ENCODE results near the gene HSP90AB1. TPM values are rescaled to one million over a fixed set of nuclear protein-coding genes. Genes with fewer than 3 reads are reported as not detected.
A peak's percentile ranks its signal among the peaks of the same experiment; 100 is the strongest.

HSP90AB1 gene
- total RNA-seq, 1 experiment from 2014 or later, result 1,986 TPM

DNA sequence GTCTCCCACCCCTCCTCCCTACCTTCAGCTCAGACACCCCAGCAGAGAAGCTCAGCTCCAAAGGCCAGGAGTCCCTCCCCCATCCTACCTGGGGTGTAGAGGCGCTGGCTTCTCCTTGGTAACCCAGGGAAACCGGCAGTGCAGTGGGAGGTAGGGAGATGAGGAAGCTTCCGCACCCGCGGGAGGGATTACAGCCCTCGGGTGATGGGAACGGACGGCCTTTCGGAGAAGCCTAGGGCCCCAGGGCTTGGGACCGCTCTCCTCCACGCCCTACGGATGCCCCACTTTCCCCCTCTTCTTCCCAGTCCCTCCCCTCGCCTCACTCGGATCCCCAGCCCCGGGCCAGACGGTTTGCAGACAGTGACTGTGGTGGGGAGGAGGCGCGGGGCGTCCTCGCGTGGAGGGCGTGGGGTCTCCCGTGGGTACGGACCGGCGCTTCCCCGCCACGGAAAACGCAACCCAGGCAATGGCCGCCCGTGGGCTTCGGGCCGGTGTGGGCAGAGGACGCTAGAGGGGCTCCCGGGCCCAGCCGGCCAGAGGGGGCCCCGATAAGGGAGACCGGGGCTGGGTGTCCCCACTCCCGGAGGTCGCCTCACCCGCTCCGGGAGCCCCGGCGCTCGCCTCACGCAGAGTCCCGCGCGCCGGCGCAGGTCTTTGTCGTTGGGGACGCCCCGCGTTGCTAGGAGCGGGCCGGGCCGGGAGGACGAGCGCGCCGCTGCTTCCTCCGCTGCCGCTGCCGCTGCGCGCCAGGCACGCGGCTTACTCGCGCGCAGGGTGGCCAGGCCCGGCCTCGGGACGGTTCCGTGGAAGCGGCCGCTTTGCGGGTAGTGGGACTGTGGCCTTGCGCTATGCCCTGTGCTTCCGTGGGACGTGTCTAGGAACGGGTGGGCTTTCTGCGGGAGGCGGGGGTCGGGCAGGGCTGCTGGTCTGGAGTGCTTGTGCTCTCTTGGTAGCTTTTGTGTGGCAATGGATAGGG, 50.5 kb downstream of the HSP90AB1 start:
- Histone ChIP-seq H4K91ac (ENCODE audit: insufficient read length, low read depth, low read length) (no peak overlapping the region), H3T11ph (ENCODE audit: low read length) (no peak overlapping the region), H3K9me3 (ENCODE audit: control insufficient read depth, low read depth, low read length) (no peaks in the 10 kb centered on the region), H3K79me2 (ENCODE audit: insufficient read depth, low read length) (no peaks in the 10 kb centered on the region), H3K18ac (ENCODE audit: insufficient read length, low read depth, low read length) (no peak overlapping the region), H2AFZ (ENCODE audit: low read length) (no peak overlapping the region), H3K9ac (ENCODE audit: extremely low read depth, insufficient read length, low read length) (no peak overlapping the region), H3K56ac (ENCODE audit: insufficient read length, low read depth, low read length) (no peak overlapping the region), H2BK120ac (ENCODE audit: low read depth, low read length, poor library complexity, severe bottlenecking) (no peak overlapping the region), H3K23me2 (ENCODE audit: insufficient read length, low read depth, low read length, poor library complexity, severe bottlenecking) (peaks cover 10% of the 10 kb centered on the region), H4K8ac (replicated peaks; ENCODE audit: insufficient read length, low read depth, low read length) (no peak overlapping the region), H2BK20ac (ENCODE audit: low read depth, low read length, poor library complexity, severe bottlenecking) (no peak overlapping the region), H3K79me1 (ENCODE audit: insufficient read depth, low read depth, low read length, poor library complexity, severe bottlenecking) (no peaks in the 10 kb centered on the region), H2BK15ac (ENCODE audit: low read depth, low read length) (no peak overlapping the region), H3K14ac (ENCODE audit: insufficient read depth, low read length) (peak overlapping the region; percentile 21; the same call in 1 of the 2 replicates), H3K27me3 (ENCODE audit: insufficient read depth, low read length) (no peaks in the 10 kb centered on the region; the same call in 1 of the 2 replicates), H2AK5ac (ENCODE audit: insufficient read length, low read length) (no peak overlapping the region), H2BK12ac (ENCODE audit: insufficient read length, low read depth, low read length) (no peak overlapping the region), H3K4me2 (ENCODE audit: insufficient read depth, insufficient read length, low read length) (peak overlapping the region; percentile 89), H3K27ac (ENCODE audit: insufficient read length, low read depth, low read length) (no peak overlapping the region), H3K23ac (ENCODE audit: insufficient read length, low read depth, low read length) (no peak overlapping the region), H3K4ac (ENCODE audit: low read depth, low read length) (no peak overlapping the region), H4K5ac (ENCODE audit: insufficient read length, low read depth, low read length) (no peak overlapping the region), H4K20me1 (ENCODE audit: control insufficient read depth, insufficient read depth, insufficient read length) (no peaks in the 10 kb centered on the region), H2BK5ac (ENCODE audit: insufficient read length, low read length) (no peak overlapping the region), H3K4me1 (ENCODE audit: insufficient read depth, low read length) (no peaks in the 10 kb centered on the region)
- TF ChIP-seq, protein P1, sequence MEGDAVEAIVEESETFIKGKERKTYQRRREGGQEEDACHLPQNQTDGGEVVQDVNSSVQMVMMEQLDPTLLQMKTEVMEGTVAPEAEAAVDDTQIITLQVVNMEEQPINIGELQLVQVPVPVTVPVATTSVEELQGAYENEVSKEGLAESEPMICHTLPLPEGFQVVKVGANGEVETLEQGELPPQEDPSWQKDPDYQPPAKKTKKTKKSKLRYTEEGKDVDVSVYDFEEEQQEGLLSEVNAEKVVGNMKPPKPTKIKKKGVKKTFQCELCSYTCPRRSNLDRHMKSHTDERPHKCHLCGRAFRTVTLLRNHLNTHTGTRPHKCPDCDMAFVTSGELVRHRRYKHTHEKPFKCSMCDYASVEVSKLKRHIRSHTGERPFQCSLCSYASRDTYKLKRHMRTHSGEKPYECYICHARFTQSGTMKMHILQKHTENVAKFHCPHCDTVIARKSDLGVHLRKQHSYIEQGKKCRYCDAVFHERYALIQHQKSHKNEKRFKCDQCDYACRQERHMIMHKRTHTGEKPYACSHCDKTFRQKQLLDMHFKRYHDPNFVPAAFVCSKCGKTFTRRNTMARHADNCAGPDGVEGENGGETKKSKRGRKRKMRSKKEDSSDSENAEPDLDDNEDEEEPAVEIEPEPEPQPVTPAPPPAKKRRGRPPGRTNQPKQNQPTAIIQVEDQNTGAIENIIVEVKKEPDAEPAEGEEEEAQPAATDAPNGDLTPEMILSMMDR (conservative IDR thresholded peaks at IDR 0.05), result no peak
- Mint-ChIP-seq H3K27me3 (ENCODE audit: low read depth) (peaks cover 48% of the 10 kb centered on the region), H3K9me3 (no peaks in the 10 kb centered on the region), H3K4me1 (peaks cover 13 to 14% of the 10 kb centered on the region in 2 experiments), H3K27ac (peak overlapping the region in 1 of 3 experiments; percentile 52; a peak in 1 of 7 replicates), H3K4me3 (peak overlapping the region; percentile 65 to 83), H3K36me3 (ENCODE audit: insufficient read depth in 1 of 3, low read depth in 3 of 3) (peaks cover 21 to 32% (median 25%) of the 10 kb centered on the region in 3 experiments; a peak in 6 of 7 replicates)
- DNase-seq, result peak; percentile 56
- no CpG with 5 or more reads among the region's 86 CpGs for WGBS (ENCODE audit: extremely low coverage, insufficient read length, low lambda C conversion rate)
